DMS153 (cell line): Measurements from ENCODE around the gene CNTN2.
A peak's percentile ranks its signal among the peaks of the same experiment; 100 is the strongest.

Experiments
- DNase-seq: peaks from one replicate; lab custom pipeline; 2025; lab: John Stamatoyannopoulos, UW

CNTN2 gene

GRCh38 chr1:205074084-205074483, 31.1 kb downstream of the CNTN2 start:
- no peak for DNase-seq

DNA sequence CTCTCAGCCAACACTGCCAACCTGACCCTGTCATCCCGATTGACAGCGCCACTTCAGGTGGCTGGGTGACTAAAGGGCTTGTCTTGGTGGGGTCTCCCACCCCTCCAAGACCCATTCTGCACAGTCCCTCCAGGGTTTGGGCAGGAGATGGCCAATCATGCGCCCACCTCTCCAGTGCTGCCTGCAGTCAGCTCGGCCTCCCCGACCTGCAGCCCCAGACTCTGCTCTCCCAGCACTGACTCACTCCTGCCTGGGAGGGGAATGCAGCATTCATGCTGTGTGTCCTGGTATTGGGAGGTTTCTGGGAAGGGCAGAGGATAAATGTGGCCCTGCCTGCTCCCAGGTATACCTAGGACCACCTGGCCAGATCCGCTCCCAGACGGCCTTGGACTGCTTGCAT, 31.5 kb downstream of the CNTN2 start:
- DNase-seq = no peak

DNA sequence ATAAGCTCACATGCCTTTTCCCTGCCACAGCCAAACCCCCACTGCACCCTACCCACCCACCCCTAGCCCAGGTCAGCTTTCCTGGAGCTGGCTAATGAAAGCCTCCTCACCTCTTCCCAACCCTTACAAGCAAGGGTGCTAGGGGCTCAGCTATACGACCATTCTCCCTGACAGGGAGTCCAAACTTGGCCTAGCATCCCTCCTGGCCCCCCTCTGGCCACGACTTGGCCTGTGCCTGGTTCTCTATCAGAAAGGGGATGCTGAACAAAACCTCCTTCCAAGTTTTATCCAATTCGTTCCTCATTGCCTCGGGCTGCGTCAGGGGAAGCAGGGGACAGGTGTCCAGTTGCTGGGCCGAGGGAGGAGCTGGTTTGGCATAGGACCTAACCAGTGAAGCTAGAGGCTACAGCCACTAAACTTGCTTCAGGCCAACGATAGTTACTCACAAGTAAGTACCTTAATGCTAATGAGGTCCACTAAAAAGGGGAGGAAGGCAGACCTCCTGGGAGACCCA, 32.7 kb downstream of the CNTN2 start:
- DNase-seq = no peak

DNA sequence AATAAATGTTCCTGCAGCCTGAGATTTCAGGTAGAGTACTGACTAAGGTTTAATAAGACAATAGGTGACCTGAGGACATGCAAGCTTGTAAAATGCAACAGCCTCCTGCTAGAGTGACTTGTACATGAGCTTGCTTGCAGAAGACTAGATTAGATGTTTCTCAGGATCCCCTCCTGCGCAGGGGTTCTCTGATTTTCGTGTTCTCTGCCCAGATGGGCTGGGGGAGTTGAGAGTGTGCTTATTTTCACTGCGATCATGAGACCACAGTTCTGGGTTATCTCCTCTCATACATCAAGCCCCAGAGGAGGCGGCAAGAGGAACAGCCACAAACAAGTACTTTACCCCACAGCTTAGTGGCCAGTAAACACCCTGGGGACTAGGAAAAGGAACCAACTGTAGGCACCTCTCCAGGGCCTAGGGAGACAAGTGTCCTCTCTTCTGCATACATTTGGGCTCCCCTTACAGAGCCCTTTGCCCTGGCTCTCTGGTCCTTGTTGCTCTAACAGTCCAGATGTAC, 33.3 kb downstream of the CNTN2 start:
- DNase-seq = no peak

DNA sequence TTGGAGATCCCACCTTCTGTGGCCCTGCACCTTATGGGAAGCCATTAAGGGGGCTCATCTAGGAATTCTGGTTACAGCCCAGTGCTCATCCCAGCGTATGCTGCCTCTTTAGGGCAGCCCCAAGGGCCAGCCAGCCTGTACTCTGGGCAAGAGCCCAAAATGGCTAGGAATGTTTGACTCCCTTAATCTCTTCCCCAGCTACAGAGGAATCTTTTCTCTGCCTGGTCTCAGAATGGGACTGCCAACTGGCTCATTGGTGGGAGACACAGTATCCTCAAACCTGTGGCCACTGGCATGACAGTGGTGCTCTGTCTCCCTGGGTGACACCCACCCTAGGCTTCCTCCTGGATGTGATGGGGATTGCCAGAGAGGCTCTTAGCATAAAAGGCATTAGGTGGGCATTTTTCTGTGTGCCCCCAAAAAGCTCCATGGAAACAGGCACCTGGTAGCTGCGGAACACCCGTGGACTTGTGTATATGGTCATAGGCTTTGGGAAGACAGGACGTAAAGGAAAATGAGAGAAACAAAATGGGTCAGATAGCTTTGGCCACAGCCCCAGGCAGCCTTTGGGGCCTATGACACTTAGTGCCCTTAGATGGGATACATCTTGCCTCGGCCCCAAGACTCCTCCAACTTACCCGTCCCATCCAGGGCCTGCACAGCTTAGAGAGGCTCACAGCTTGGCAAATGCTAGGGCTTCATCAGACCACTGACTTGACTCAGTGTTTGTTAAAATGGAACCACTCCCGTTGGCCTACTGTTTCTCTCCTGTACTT, 34.3 kb downstream of the CNTN2 start:
- no peak for DNase-seq

DNA sequence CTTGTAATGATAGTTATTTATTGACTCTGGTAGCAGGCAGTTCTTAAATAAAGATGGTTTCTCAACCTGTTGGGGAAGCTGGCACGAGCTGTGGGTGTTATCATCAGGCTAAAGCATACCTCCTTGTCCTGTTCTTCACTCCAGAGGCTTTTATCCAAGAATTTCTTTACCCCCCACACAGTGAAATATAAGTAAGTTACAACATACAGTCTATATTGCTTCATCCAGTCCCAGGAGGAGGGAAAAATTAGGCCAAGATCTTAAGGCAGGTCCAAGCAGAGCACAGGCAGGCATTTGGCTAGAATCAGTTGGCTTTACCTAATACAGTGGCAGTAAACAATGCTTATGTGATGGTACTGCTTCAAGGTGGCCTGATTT, 34.9 kb downstream of the CNTN2 start:
- DNase-seq = no peak

- DNase-seq = no peak
These were observed 39.4 kb downstream of the CNTN2 start for GRCh38 chr1:205082431-205082830.

GRCh38 chr1:205084360-205084759, 41.3 kb downstream of the CNTN2 start, which contains the start of gene TMEM81:
Gene TMEM81 (minus strand): TSS chr1:205084460. CDS start chr1:205084320, 140 bp downstream.
- DNase-seq = no peak

DNA sequence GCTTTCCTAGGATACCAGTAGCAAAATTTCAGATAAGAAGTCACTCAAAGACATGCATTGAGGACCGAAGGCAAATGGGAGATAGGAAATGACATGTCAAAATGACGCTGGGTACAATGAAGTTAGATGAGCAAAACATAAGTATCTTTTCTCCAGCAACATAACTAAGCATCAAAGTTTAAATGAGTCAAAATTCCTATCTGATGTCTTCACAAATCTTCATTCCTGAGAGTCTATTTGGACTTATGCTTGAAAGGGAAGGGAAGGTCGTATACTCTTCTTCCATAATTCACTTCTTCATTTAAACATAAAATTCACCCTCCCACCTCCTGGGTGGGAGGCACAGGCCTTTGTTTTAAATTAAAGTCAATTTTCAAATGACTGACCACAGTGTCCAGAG, 45.3 kb downstream of the CNTN2 start:
- DNase-seq = no peak

- no peak for DNase-seq
These were observed 48.2 kb downstream of the CNTN2 start for GRCh38 chr1:205091043-205091740.

DNA sequence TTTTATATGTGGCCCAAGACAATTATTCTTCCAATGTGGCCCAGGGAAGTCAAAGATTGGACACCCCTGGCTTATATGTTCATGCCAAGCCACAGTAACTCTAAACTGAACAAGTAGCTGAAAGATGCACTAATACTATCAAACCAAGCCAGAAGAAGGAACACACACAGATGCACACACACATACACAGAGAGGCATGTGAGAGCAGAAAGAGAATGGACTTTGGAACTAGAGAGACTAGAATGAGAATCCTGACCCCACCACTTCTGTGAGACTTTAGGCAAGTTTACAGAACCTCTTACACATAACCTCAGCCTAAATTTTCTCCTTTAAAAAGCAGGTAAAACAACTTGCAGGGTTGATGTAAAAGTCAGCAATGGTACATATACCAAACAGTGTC, 52.4 kb downstream of the CNTN2 start:
- DNase-seq = no peak

- no peak for DNase-seq
These were observed 55.2 kb downstream of the CNTN2 start for GRCh38 chr1:205098242-205098641.

DNA sequence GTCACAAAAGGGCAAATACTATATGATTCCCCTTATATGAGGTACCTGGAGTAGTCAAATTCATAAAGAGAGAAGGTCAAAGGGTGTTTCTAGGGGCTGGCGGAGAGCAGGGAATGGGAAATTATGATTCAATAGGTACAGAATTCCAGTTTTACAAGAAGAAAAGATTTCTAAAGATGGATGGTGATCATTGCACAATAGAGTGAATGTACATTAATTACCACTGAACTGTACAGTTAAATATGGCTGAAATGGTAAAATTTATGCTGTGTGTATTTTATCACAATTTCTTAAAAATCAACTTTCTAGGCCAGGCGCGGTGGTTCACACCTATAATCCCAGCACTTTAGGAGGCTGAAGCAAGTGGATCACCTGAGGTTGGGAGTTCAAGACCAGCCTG, 59.4 kb downstream of the CNTN2 start:
- no peak for DNase-seq

GRCh38 chr1:205107327-205107726, 64.3 kb downstream of the CNTN2 start:
- no peak for DNase-seq

- DNase-seq = no peak
These were observed 65.5 kb downstream of the CNTN2 start for GRCh38 chr1:205108464-205108863.

GRCh38 chr1:205109269-205109668, 66.3 kb downstream of the CNTN2 start:
- no peak for DNase-seq

GRCh38 chr1:205109711-205110110, 66.7 kb downstream of the CNTN2 start:
- no peak for DNase-seq

DNA sequence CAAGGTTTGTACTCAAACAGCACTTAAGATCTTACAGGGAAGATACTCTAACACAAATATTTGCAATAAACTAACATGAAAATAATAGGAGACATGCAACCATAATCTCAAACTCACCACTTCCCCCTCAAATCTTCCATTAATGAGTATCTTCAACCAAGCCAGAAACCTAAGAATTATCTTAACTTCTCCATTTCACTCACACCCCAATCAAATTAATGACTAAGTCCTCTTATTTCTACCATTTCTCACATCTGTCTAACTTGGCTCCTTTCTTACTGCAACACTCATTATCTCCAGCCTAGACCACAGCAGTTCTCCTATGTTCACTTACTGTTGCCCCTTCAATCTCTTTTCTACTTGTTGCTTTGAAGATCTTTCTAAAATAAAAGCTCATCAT, 68.3 kb downstream of the CNTN2 start:
- DNase-seq = no peak

DNA sequence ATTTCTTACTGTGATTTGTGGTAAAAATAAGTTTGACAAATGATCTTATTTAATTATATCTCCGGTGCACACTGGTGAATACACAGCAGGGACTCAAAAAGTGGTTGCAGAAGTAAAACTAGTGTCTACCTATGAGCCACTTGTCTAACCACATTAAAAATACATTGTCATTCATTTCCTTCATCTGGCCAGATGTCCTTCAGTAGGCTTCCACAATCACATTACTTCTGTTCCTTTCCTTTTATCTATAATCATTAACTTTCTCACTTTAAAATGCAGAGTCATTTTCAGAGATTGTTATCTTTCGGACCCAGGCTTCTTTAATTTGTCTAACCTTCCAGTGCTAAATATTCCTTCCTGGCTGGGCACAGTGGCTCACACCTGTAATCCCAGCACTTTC, 75.7 kb downstream of the CNTN2 start:
- DNase-seq = no peak

DNA sequence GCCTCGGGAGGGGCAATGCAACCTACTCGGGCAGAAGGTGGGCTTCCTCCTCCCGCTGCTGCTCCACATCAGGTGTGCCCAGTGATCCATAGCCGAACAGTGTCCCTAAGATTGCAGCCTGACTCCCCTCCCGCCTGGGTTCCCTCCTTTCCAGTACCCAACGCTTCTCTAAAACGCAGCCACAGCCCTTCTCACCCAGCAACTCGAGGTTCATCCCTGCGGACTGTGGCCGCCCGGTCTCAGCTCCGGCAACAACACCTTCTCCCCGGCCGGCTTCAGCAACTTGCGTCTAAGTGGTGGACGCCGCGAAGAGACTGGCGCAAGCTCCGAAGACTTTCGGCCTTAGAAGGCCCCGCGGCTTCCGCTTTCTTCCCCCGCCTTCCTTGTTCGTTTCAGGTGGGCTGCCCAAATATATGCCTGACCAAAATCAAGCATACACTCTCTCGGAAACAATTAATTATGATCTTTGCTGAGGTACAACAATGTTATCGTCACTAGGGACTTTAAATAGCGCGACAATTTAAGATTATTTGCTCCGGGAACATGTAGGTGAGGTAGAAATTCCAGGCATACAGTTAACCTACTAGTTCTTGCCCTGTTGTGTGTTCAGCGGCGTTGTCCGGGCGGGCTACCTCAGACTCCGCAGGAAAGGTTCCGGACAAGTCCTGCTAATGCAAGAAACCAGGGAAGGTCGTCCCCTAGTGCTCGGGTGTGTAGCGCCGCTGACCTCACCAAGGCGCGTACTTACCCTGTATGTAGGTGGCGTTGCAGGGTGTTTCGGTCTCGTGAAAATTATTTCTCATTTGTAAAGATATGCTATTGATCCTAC, 78.9 kb downstream of the CNTN2 start, which contains the start of gene RBBP5:
Gene RBBP5, minus strand, starts transcription at position 319 of the 829 bp plus-strand sequence. Its CDS starts 105 bp downstream, at position 214.
- peak; percentile 98 for DNase-seq

- DNase-seq = no peak
These were observed 79.5 kb downstream of the CNTN2 start for GRCh38 chr1:205122489-205122882.

- no peak for DNase-seq
These were observed 81.7 kb downstream of the CNTN2 start for GRCh38 chr1:205124726-205125125.
